CD14-positive monocyte (primary cell): Measurements from ENCODE around the gene VSTM4. TPM values are rescaled to one million over a fixed set of nuclear protein-coding genes. Genes with fewer than 3 reads are reported as not detected.
A peak's percentile ranks its signal among the peaks of the same experiment; 100 is the strongest.

Experiments used
- DNase-seq, 3 donors: peaks; one replicate each; pipeline ENCODE4 v3.0.0-alpha.2; 2011 to 2022
- H2AFZ ChIP-seq: 2 replicates; pipeline ENCODE4 v1.6.0; 2012; ENCODE audit warnings: mild to moderate bottlenecking, low read depth, low read length, inconsistent platforms; ENCODE audit not compliant: insufficient read depth, poor library complexity, severe bottlenecking
- H3K27ac ChIP-seq, 2 donors: 1 replicate in 1 of 2; 2 replicates in 1 of 2; pipeline ENCODE4 v1.5.1; 2012 to 2013; ENCODE audit warnings: low read length in 2 of 2, control low read depth in 1 of 2, inconsistent platforms in 1 of 2, low read depth in 1 of 2, mild to moderate bottlenecking in 1 of 2
- H3K27me3 ChIP-seq, 2 donors: one replicate each; pipeline versions ENCODE4 v1.6.0 to v1.6.1; 2011 to 2013; ENCODE audit warnings: low read length in 2 of 2; ENCODE audit not compliant: control insufficient read depth in 2 of 2, insufficient read depth in 2 of 2
- H3K36me3 ChIP-seq, 2 donors: replicated peaks in 1 of 2; 1 replicate in 1 of 2; 2 replicates in 1 of 2; pipeline versions ENCODE4 v1.5.1 to v1.6.1; 2012 to 2013; ENCODE audit warnings: low read length in 2 of 2, control low read depth in 1 of 2, inconsistent platforms in 1 of 2, mild to moderate bottlenecking in 1 of 2; ENCODE audit not compliant: insufficient read depth in 2 of 2, control insufficient read depth in 1 of 2
- H3K4me1 ChIP-seq, 2 donors: 1 replicate in 1 of 2; 2 replicates in 1 of 2; pipeline versions ENCODE4 v1.5.1 to v1.6.1; 2012 to 2013; ENCODE audit warnings: low read length in 2 of 2, control low read depth in 1 of 2, inconsistent platforms in 1 of 2, mild to moderate bottlenecking in 1 of 2, moderate library complexity in 1 of 2; ENCODE audit not compliant: insufficient read depth in 2 of 2, control insufficient read depth in 1 of 2
- H3K4me2 ChIP-seq: replicated peaks from 2 replicates; pipeline ENCODE3; 2012; ENCODE audit warnings: low read length, moderate library complexity, mild to moderate bottlenecking; ENCODE audit not compliant: poor library complexity, severe bottlenecking; ENCODE audit errors: extremely low read depth
- H3K4me3 ChIP-seq, 3 experiments: fragments of 200-600 bp in 1 of 3; sonication (generic) in 1 of 3; replicated peaks in 1 of 3; 1 replicate in 2 of 3; 2 replicates in 1 of 3; pipeline ENCODE4 v1.5.1; 2011 to 2013; ENCODE audit warnings: low read length in 3 of 3, mild to moderate bottlenecking in 3 of 3, control low read depth in 2 of 3, low read depth in 2 of 3, inconsistent platforms in 1 of 3, moderate library complexity in 1 of 3
- H3K79me2 ChIP-seq: 2 replicates; pipeline ENCODE4 v1.6.0; 2012; ENCODE audit warnings: mild to moderate bottlenecking, control low read depth, inconsistent platforms, low read length, moderate library complexity; ENCODE audit not compliant: insufficient read depth
- H3K9ac ChIP-seq: 2 replicates; pipeline ENCODE4 v1.6.0; 2017; ENCODE audit warnings: low read length, mild to moderate bottlenecking; ENCODE audit not compliant: insufficient read depth, poor library complexity, severe bottlenecking
- H3K9me3 ChIP-seq, 2 donors: replicated peaks in 1 of 2; 1 replicate in 1 of 2; 2 replicates in 1 of 2; pipeline versions ENCODE4 v1.5.1 to v1.6.1; 2012 to 2013; ENCODE audit warnings: low read length in 2 of 2, control low read depth in 1 of 2; ENCODE audit not compliant: control insufficient read depth in 1 of 2, insufficient read depth in 1 of 2
- H4K20me1 ChIP-seq: 2 replicates; pipeline ENCODE4 v1.6.0; 2012; ENCODE audit warnings: mild to moderate bottlenecking, low read length, control low read depth, moderate library complexity; ENCODE audit not compliant: insufficient read depth
- H3K27ac Mint-ChIP-seq, 7 donors: one replicate each; pipeline ENCODE4 v1.8.0; 2020; ENCODE audit warnings: mild to moderate bottlenecking in 7 of 7, mixed read lengths in 7 of 7, moderate library complexity in 6 of 7, inconsistent platforms in 2 of 7
- H3K27me3 Mint-ChIP-seq, 3 donors: one replicate each; pipeline ENCODE4 v1.8.0; 2021 to 2022; ENCODE audit warnings: low read depth in 3 of 3, mild to moderate bottlenecking in 3 of 3, mixed read lengths in 3 of 3, moderate library complexity in 3 of 3, inconsistent platforms in 1 of 3
- H3K36me3 Mint-ChIP-seq, 2 donors: one replicate each; pipeline ENCODE4 v1.8.0; 2020; ENCODE audit warnings: mixed read lengths in 2 of 2, inconsistent platforms in 1 of 2, mild to moderate bottlenecking in 1 of 2
- H3K4me1 Mint-ChIP-seq: one replicate; pipeline ENCODE4 v1.8.0; 2020; ENCODE audit warnings: mild to moderate bottlenecking, mixed read lengths
- H3K4me3 Mint-ChIP-seq, 2 donors: one replicate each; pipeline ENCODE4 v1.8.0; 2020; ENCODE audit warnings: mild to moderate bottlenecking in 2 of 2, mixed read lengths in 2 of 2, moderate library complexity in 1 of 2
- H3K9me3 Mint-ChIP-seq, 7 donors: one replicate each; pipeline ENCODE4 v1.8.0; 2020 to 2022; ENCODE audit warnings: mixed read lengths in 7 of 7, mild to moderate bottlenecking in 6 of 7, moderate library complexity in 6 of 7, inconsistent platforms in 2 of 7
- WGBS: methylation state at CpG from one replicate; pipeline ENCODE4 v1.1.5; 2013; ENCODE audit warnings: missing lambda C conversion rate; ENCODE audit not compliant: insufficient coverage; 5-methylcytosine and 5-hydroxymethylcytosine counted together
- intact Hi-C, 2 donors: fragments of 100-400 bp; cut with micrococcal nuclease; formaldehyde crosslinking; loops; one replicate each; pipeline versions ENCODE4 v1.15.0 to v1.15.1; 2023
- polyA plus RNA-seq, 3 donors: library from polyadenylated mRNA; depleted of rRNA in 1 of 3; unstranded in 2 of 3; stranded (reverse) in 1 of 3; fragments of 300-500 nt in 2 of 3; fragments of >200 nt in 1 of 3; fragmentation: Illumina TruSeq in 2 of 3; gene quantifications; 1 replicate in 2 of 3; 2 replicates in 1 of 3; pipeline ENCODE4 v1.2.3, GENCODE V29; 2012 to 2021
- TF ChIP-seq, protein P1 (sequence below): fragments of 200-600 bp; IDR thresholded peaks from one replicate; pipeline ENCODE4 v1.8.0; 2022; ENCODE audit warnings: antibody characterized with exemption, mild to moderate bottlenecking

The VSTM4 gene
- polyA plus RNA-seq, 3 donors: not detected

DNA sequence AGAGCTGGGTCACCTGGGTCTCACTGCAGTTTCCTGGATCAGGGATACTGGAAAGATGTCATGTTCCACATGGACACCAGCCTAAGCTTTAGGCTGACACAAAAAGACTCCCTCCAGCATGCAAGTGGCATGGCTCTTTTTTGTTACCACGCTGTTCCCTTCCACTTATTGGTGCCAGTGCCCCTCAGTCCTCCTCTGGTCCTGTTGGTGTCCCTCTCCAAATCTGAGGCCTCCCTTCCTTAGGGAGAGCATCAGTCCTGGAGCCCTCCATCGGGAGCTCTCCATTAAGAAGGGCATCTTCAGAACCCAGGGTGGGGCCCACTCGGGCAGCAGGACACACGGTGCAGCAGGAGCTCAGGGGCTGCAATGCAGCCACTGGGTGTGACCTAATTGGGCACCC is 99.6 kb downstream of the VSTM4 start:
- no peak for DNase-seq
- no peak overlapping the region for H3K4me3 Mint-ChIP-seq

DNA sequence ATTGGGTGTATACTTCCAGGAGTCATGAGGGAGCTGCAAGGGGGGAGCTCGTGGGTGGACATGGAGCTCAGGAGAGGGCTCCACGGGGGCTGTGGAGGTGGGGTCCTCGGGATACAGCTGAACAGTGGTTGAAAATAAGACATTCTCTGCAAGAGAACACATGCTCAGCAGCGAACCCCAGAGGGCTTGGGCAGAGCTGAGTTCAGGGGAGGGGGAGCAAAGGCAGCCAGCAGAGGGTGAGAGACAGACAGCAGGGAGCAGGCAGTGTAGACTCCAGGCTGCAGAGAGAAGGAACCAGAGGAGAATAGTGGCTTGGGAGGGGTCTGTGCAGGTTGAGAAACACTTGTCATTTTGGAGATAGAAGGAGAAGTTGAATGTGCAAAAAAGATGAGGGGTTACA is 102.7 kb downstream of the VSTM4 start:
- intact Hi-C loops: no loop called here
- Histone ChIP-seq H3K4me3 (no peak overlapping the region), H4K20me1 (no peaks in the 10 kb centered on the region), H2AFZ (no peak overlapping the region), H3K36me3 (no peaks in the 10 kb centered on the region), H3K9ac (no peak overlapping the region), H3K27ac (no peak overlapping the region), H3K27me3 (no peaks in the 10 kb centered on the region), H3K79me2 (no peaks in the 10 kb centered on the region), H3K9me3 (no peaks in the 10 kb centered on the region), H3K4me2 (no peak overlapping the region), H3K4me1 (peaks cover 11 to 13% of the 10 kb centered on the region in 2 donors)
- Mint-ChIP-seq H3K27ac (peak overlapping the region in 3 of 7 donors; percentile 23 to 51 (median 36)), H3K27me3 (peaks cover 0 to 5% (median 2%) of the 10 kb centered on the region in 3 donors), H3K4me1 (peaks cover 20% of the 10 kb centered on the region), H3K4me3 (no peak overlapping the region), H3K9me3 (no peaks in the 10 kb centered on the region), H3K36me3 (no peaks in the 10 kb centered on the region)
- DNase-seq: no peak
- TF ChIP-seq, protein P1, sequence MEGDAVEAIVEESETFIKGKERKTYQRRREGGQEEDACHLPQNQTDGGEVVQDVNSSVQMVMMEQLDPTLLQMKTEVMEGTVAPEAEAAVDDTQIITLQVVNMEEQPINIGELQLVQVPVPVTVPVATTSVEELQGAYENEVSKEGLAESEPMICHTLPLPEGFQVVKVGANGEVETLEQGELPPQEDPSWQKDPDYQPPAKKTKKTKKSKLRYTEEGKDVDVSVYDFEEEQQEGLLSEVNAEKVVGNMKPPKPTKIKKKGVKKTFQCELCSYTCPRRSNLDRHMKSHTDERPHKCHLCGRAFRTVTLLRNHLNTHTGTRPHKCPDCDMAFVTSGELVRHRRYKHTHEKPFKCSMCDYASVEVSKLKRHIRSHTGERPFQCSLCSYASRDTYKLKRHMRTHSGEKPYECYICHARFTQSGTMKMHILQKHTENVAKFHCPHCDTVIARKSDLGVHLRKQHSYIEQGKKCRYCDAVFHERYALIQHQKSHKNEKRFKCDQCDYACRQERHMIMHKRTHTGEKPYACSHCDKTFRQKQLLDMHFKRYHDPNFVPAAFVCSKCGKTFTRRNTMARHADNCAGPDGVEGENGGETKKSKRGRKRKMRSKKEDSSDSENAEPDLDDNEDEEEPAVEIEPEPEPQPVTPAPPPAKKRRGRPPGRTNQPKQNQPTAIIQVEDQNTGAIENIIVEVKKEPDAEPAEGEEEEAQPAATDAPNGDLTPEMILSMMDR: no peak
- 92% methylated on average over 4 of the region's 4 CpGs for WGBS

More for the DNA sequence above, 99.6 kb downstream of the VSTM4 start:
- WGBS: 93% methylated on average over 4 of the region's 4 CpGs
- Histone ChIP-seq H3K36me3 (no peaks in the 10 kb centered on the region), H3K27me3 (no peaks in the 10 kb centered on the region), H3K27ac (no peak overlapping the region), H3K79me2 (no peaks in the 10 kb centered on the region), H3K9ac (no peak overlapping the region), H3K4me2 (no peak overlapping the region), H2AFZ (no peak overlapping the region), H3K4me1 (peaks cover 7 to 8% of the 10 kb centered on the region in 2 donors), H4K20me1 (no peaks in the 10 kb centered on the region), H3K4me3 (no peak overlapping the region), H3K9me3 (no peaks in the 10 kb centered on the region)
- Mint-ChIP-seq H3K9me3 (peaks cover 0 to 5% (median 2%) of the 10 kb centered on the region in 7 donors), H3K27ac (no peak overlapping the region), H3K4me1 (peaks cover 11% of the 10 kb centered on the region), H3K36me3 (no peaks in the 10 kb centered on the region), H3K27me3 (peaks cover 2% of the 10 kb centered on the region in 3 donors)
- TF ChIP-seq, protein P1: no peak
- intact Hi-C loops: no loop called here
